IPS-18a (cell line): ENCODE measurements around the gene TXNDC15.
"Not testable (repeated sequence)": the region's sequence is repeated elsewhere in the genome, so short reads cannot be mapped to it uniquely, and the experiment has no call there.

Experiments
- H3K27ac ChIP-seq: one replicate; pipeline ENCODE4 v1.5.1; 2013; ENCODE audit warnings: low read length
- H3K27me3 ChIP-seq: one replicate; pipeline ENCODE4 v1.6.1; 2013; ENCODE audit warnings: mild to moderate bottlenecking, low read length; ENCODE audit not compliant: control insufficient read depth, insufficient read depth
- H3K36me3 ChIP-seq: one replicate; pipeline ENCODE4 v1.6.1; 2013; ENCODE audit warnings: low read depth, low read length; ENCODE audit not compliant: control insufficient read depth
- H3K4me1 ChIP-seq: one replicate; pipeline ENCODE4 v1.6.1; 2013; ENCODE audit warnings: low read depth, low read length; ENCODE audit not compliant: control insufficient read depth
- H3K4me3 ChIP-seq: one replicate; pipeline ENCODE4 v1.5.1; 2013; ENCODE audit warnings: low read length
- H3K9ac ChIP-seq: one replicate; pipeline ENCODE4 v1.6.1; 2013; ENCODE audit warnings: mild to moderate bottlenecking, low read length, moderate library complexity
- H3K9me3 ChIP-seq: one replicate; pipeline ENCODE4 v1.6.1; 2013; ENCODE audit warnings: low read depth, low read length; ENCODE audit not compliant: control insufficient read depth

The TXNDC15 gene

GRCh38 chr5:134910752-134911151, 36.6 kb downstream of the TXNDC15 start:
- not testable (repeated sequence) for H3K27me3 ChIP-seq, H3K27ac ChIP-seq, H3K4me1 ChIP-seq, H3K4me3 ChIP-seq, H3K9me3 ChIP-seq, H3K9ac ChIP-seq
- peaks cover 25% of the 10 kb centered on the region for H3K36me3 ChIP-seq

DNA sequence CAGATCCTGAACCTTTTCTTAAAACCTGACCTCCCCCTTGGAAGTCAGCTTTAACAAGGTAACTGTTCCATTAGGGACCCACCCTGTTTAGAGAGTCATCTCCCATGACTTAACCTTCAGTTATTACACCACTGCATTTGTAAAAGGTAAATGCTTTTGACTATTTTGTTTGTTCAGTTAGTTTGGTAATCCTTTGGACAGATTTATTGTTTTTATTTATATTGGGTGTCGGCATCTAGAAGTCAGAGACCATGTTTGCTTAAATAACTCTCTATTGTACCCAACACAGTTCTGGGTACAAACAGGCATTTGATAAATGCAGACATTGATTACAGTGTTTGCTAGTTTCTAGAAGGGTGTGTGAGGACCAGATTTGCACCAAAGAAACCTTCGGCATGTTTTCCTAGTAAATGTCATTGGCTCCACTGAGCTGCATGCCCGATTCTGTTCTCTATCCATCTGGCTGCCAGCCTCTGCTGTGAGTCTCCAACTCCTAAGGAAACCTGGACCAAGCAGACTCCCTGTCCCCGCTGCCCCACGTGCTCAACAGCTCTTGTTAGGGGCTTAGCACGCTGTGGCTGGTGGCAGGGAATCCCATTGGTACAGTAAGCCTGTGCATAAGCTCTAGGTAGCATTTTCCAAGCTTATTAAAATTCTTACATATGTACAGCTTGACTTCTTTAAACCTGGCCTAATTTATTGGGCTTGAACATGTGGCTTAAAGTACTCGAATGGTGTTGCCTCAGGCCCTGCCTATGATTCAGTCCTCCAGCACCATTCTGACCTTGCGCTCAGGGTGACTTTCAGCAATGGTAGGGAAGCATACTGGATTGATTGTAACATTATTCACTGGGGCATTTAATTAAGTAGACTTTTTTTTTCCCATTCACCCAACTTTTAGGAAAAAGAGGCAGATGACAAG, 37.4 kb downstream of the TXNDC15 start:
- Histone ChIP-seq H3K27ac (no peak overlapping the region), H3K4me1 (no peaks in the 10 kb centered on the region), H3K27me3 (no peaks in the 10 kb centered on the region), H3K9ac (no peak overlapping the region), H3K9me3 (no peaks in the 10 kb centered on the region), H3K36me3 (peaks cover 27% of the 10 kb centered on the region), H3K4me3 (no peak overlapping the region)

DNA sequence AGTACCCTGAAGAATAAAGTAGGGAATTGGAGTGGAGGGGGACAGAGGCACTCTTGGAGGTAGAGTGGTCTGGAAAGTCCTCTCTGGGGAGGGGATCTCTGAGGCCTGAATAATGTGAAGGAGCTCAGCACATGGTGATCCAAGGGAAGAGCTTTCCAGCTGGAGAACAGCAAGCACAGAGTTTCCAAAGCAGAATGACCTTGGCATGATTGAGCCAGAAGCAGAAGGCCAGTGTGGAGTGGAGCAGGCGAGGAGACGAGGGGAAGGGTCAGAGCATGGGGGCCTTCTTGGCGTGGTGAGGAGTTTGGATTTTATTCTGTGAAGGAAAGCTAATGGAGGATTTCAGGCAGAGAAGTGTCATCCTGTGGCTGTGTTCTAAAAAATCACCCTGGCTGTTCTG, 39.1 kb downstream of the TXNDC15 start:
- Histone ChIP-seq H3K4me3 (no peak overlapping the region), H3K9ac (no peak overlapping the region), H3K4me1 (no peaks in the 10 kb centered on the region), H3K27me3 (no peaks in the 10 kb centered on the region), H3K36me3 (peaks cover 27% of the 10 kb centered on the region), H3K27ac (no peak overlapping the region), H3K9me3 (no peaks in the 10 kb centered on the region)

- peaks cover 27% of the 10 kb centered on the region for H3K36me3 ChIP-seq
- H3K27me3 ChIP-seq = no peaks in the 10 kb centered on the region
- no peaks in the 10 kb centered on the region for H3K4me1 ChIP-seq
- H3K27ac ChIP-seq = no peak overlapping the region
- H3K9me3 ChIP-seq = no peaks in the 10 kb centered on the region
- H3K9ac ChIP-seq = no peak overlapping the region
- no peak overlapping the region for H3K4me3 ChIP-seq
These were observed 39.6 kb downstream of the TXNDC15 start for GRCh38 chr5:134913795-134914194.

DNA sequence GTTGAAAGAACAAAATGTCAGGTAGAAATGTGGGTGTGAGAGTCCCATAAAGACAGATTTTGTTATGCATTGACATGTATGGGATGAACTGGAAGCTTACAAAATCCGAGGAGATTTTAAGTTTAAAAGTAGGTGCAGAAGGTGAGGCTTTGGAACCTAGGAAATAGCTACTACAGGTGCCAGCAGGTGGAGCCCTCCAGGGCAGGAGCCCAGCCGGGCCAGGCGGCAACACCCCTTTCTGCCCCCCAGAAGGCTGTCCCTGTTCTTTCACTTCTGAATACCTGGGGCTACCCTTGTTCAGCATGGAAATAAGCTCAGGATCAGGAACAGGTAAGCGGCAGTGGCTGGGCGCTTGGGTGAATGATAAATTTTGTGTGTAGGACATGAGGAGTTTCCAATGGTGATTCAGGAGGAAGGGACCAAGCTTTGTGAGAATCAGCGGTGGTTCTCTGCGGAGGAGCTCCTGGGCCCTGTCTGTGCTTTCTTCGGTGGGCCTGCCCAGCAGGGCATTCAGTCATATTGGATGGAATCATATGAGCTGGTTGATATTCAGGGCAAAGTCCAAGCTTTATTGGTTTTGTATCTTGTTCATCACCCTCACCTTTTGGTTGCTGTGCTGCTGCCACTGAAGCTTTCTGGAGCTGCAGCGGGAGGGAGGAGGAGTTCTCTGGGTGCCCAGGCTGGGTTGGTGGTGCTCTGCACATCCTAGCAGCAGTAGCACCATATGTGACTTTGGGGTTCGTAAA, 43.1 kb downstream of the TXNDC15 start:
- Histone ChIP-seq H3K4me1 (no peaks in the 10 kb centered on the region), H3K9ac (no peak overlapping the region), H3K27ac (no peak overlapping the region), H3K4me3 (no peak overlapping the region), H3K9me3 (no peaks in the 10 kb centered on the region), H3K27me3 (no peaks in the 10 kb centered on the region), H3K36me3 (peaks cover 18% of the 10 kb centered on the region)

DNA sequence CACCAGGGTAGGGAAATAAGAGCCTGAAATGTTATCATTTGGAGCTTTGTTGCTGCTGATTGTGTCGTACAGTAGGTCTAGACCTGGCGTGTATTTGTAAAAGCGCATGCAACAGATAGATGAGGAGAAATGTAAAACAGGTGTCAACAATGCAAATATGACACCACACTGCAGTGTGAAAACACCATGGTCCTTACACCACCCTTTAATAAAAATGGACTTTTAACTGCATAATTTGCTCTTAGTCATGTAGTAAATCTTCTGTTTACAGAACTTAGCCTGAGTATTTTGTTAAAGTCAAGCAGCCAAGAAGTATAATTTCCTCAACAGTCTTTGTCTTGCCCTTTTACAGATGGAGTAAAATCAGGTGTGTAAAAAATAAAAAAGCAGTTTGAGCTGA, 44.7 kb downstream of the TXNDC15 start:
- H3K27ac ChIP-seq = no peak overlapping the region
- H3K27me3 ChIP-seq = no peaks in the 10 kb centered on the region
- H3K36me3 ChIP-seq = peaks cover 17% of the 10 kb centered on the region
- no peak overlapping the region for H3K9ac ChIP-seq
- no peaks in the 10 kb centered on the region for H3K4me1 ChIP-seq
- no peaks in the 10 kb centered on the region for H3K9me3 ChIP-seq
- H3K4me3 ChIP-seq = no peak overlapping the region

GRCh38 chr5:134920848-134921575, 46.8 kb downstream of the TXNDC15 start:
- H3K9me3 ChIP-seq = no peaks in the 10 kb centered on the region
- H3K9ac ChIP-seq = no peak overlapping the region
- H3K27me3 ChIP-seq = no peaks in the 10 kb centered on the region
- no peak overlapping the region for H3K4me3 ChIP-seq
- H3K4me1 ChIP-seq = no peaks in the 10 kb centered on the region
- no peak overlapping the region for H3K27ac ChIP-seq
- peaks cover 13% of the 10 kb centered on the region for H3K36me3 ChIP-seq

DNA sequence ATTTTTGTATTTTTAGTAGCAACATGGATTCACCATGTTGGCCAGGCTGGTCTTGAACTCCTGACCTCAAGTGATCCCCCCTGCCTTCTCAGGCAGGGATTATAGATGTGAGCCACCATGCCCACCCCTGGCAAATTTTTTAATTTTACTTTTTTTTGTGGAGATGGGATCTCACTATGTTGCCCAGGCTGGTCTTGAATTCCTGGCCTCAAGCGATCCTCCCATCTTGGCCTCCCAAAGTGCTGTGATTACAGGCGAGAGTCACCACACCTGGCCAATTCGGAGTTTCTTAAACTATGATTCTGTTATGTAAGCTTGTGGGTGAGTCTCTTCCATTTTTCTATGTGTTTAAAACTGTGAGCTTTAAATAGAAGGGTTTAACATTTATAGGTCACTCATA, 58.3 kb downstream of the TXNDC15 start:
- Histone ChIP-seq H3K27me3 (no peaks in the 10 kb centered on the region), H3K9me3 (no peaks in the 10 kb centered on the region), H3K4me1 (no peaks in the 10 kb centered on the region), H3K27ac (no peak overlapping the region), H3K36me3 (peaks cover 5% of the 10 kb centered on the region), H3K4me3 (no peak overlapping the region), H3K9ac (no peak overlapping the region)

- no peaks in the 10 kb centered on the region for H3K9me3 ChIP-seq
- no peak overlapping the region for H3K4me3 ChIP-seq
- H3K27ac ChIP-seq = no peak overlapping the region
- H3K27me3 ChIP-seq = no peaks in the 10 kb centered on the region
- H3K36me3 ChIP-seq = peaks cover 5% of the 10 kb centered on the region
- no peak overlapping the region for H3K9ac ChIP-seq
- no peaks in the 10 kb centered on the region for H3K4me1 ChIP-seq
These were observed 60.0 kb downstream of the TXNDC15 start for GRCh38 chr5:134934202-134934601.

DNA sequence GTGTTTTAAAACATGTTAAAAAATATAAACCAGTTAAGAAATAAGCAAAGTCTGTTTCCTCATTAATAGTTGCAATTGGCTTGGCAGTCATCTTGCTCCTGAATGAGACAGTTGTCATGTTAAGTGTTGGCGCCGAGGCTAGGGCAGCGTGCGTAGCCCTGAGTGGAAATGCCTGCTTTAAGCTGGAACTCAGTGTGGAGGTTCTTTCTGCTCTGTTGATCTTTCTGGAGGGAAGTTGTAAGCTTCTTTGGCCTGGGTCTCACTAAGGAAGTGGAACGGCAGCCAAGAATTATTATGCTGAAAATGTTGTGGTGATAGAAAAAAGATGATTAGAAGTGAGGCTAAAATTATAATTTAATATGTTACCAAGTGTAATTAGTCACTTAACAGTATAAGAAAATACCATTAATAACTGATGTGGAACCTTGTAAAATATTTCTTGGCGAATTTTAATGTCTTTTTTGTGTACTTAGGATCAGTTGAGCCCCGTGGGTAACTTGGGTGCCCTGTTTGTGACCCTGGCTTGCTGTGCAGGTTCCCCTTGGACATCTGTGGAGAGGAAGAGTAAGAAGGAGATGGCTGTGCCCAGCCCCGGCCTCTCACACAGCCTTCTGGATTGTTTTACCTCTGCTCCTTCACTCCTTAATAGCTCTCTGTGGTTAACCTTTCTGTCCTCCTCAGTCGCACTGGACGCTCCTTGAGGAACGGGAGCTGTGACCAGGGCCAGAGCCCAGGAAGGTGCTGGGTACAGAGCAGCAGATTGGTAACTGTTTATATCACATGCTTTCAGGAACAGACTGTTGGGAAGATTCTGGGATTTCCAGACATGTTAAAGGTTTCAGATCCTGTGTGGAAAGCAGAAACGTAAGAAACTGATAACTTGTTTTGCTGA, 61.8 kb downstream of the TXNDC15 start:
- H3K27ac ChIP-seq = no peak overlapping the region
- H3K36me3 ChIP-seq = no peaks in the 10 kb centered on the region

DNA sequence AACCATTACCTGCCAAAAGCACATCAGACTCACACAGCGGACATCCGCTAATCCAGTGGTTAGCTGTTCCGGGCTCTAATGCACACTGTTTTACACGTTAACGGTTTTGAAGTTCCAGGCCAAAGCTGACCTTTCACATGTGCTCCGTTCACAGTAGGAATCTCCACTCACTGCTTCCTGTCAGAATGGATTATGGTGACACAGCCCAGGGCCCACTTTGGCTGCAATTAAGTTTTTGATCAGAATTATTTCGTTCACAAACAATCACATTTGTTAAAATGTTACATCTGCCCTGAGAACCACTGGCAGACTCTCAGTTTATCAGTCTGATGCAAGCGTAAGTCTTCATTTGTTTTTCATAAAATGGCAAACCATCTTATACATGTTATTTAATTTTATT, 63.4 kb downstream of the TXNDC15 start:
- H3K9ac ChIP-seq = no peak overlapping the region
- no peak overlapping the region for H3K4me3 ChIP-seq
- no peaks in the 10 kb centered on the region for H3K4me1 ChIP-seq
- H3K36me3 ChIP-seq = no peaks in the 10 kb centered on the region
- H3K27me3 ChIP-seq = no peaks in the 10 kb centered on the region
- H3K27ac ChIP-seq = no peak overlapping the region
- H3K9me3 ChIP-seq = no peaks in the 10 kb centered on the region

More for the DNA sequence above, 61.8 kb downstream of the TXNDC15 start:
- no peaks in the 10 kb centered on the region for H3K27me3 ChIP-seq
- H3K9ac ChIP-seq = no peak overlapping the region
- no peak overlapping the region for H3K4me3 ChIP-seq
- H3K9me3 ChIP-seq = no peaks in the 10 kb centered on the region
- no peaks in the 10 kb centered on the region for H3K4me1 ChIP-seq
